Activated T-cell treated with anti-CD3 and anti-CD28 coated beads for 24 hours (primary cell): Measurements from ENCODE around the gene TBC1D3B.
"Not testable (repeated sequence)": the region's sequence is repeated elsewhere in the genome, so short reads cannot be mapped to it uniquely, and the experiment has no call there.

Source experiments
- DNase-seq: peaks from one replicate; pipeline ENCODE4 v3.0.0-alpha.2; 2020; ENCODE audit warnings: low read depth

The TBC1D3B gene

DNA sequence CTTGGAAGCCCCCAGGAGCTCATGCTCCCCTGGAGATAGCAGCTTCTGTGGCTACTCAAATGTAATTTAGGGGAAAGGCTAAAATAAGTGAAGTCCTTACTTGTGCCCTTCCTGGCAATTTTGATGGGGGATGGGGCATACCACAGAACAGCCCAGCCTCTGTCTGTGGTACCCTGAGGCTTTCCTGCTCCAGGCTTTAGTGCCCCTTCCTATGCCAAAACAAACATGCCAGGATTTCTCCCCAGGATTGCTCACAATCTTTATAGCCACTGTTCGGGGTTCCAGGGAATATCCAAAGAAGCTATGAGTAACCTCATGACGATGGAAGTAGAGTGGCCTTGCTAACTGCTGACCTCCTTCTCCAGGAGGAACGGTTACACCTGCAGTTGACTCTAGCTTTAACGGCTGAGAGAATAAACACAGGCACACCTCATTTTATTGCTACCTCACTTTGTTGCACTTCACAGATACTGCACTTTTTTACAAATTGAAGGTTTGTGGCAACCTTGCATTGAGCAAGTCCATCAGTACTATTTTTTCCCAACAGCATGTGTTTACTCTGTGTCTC is 47.9 kb downstream of the TBC1D3B start:
- no peak for DNase-seq

DNA sequence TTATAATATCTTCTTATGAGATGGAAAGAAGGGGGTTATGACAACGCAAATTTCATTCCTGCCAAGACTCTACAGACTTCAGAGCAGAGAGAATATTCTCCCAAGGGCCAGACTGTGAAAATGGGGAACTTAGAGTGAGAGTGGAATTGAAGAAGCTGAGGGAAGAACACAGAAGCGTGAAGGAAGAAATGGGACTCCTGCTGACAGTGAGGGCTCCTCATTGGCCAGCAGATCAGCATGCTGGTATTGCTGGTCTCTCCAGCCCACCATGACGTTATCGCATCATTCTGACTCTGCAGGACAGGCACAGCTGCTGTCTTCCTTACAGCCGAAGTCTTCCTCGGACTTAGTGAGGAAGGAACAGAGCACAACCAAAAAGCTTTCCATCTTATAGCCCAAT is 48.5 kb downstream of the TBC1D3B start:
- DNase-seq = no peak

DNA sequence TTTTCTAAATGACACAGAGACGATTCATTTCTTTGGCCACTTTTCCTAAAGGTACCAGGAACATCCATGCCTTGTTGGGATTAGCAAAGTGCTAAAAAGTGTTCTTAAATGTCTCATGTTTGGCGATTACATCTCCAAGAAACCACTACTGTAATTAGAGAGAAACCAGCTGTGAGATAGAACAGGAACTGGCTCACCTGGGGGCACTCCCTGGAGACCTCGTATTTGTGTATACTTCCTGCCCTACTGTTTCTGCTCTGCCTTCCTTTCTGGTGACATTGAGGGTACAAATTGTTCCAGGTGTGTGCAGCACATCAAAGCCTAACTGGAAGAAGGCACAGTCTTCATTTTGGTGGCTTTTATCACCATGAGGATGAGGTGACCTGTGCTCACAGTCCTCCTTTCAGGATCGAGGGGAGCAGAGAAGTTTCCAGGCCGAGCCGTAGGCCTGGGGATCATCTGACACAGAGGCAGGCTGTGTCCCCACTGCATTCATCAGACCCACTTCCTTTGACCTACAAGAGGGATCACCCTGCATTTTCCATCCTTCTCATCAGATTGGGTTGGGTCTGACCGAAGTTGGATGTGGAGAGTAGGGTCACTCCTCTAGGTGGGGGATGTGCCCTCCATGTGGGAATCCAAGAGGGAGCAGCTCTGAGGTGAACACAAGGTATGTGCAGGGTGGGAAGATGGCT is 49.1 kb downstream of the TBC1D3B start:
- DNase-seq = no peak

DNA sequence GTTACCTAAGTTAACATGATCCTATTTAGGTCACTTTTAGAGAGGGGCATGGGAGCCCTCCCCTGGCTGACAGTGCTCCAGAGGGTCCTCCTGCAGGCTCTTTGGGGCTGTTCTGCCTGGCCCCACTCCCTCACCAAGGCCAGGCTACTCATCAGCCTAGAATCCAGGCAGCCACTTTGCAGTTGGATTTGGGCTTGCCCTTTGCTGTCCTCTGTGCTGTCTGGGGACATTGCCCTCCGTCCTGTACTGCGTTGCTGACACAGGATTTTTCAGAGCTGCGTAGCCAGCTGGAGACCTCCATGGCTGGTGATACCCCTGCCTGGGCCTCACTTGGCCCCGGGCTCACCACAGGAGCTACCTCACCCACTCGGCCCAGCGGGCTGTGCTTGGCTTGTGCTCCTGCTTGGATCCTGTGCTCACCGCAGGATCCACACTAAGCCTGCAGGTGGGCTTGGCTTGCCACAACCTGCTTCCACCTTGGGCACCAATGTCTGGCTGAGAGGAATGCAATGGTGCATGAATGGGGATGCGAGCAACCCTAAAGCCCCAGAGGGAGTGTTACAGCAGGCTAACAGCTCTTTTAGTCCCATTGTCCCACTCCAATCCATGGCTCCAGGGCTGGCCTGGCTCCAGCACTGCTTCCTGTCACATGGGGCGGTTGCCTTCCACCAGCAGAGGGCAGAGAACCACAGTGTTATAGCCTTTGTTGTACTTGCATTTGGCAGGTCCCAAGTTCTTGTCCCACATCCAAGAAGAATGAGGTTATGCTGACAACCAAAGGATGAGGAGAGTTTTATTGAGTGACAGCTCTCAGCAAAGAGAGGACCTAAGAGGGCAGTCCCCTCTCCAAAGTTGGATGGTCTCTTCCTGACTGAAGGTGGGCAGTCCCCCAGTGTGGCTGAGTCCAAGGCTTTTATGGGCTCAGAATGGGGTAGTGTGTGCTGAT is 51.3 kb downstream of the TBC1D3B start:
- DNase-seq = no peak

DNA sequence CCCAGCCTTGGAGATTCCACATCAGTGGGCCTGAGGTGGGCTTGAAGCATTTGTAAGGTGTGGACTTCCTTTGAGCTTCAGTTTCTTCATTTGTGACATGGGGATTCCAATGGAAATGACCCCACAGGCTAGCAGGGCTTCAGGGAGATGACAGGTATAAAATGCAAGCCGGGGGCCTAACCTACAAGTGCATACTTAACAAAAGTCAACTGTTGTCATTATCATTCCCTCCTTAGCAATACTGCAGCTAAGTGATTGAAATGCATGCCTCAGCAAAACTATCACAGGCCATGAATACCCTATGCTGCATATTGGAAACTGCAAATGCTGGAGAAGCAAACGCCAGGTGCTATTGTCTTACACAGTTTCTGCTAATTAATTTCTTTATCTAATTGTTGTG is 53.0 kb downstream of the TBC1D3B start:
- no peak for DNase-seq

DNA sequence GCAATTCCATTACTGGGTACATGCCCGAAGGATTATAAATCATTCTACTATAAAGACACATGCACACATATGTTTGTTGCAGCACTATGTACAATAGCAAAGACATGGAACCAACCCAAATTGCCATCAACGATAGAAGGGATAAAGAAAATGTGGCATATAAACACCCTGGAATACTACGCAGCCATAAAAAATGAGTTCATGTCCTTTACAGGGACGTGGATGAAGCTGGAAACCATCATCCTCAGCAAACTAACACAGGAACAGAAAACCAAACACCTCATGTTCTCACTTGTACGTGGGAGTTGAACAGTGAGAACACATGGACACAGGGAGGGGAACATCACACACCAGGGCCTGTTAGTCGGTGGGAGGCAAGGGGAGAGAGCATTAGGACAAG is 55.3 kb downstream of the TBC1D3B start:
- not testable (repeated sequence) for DNase-seq

DNA sequence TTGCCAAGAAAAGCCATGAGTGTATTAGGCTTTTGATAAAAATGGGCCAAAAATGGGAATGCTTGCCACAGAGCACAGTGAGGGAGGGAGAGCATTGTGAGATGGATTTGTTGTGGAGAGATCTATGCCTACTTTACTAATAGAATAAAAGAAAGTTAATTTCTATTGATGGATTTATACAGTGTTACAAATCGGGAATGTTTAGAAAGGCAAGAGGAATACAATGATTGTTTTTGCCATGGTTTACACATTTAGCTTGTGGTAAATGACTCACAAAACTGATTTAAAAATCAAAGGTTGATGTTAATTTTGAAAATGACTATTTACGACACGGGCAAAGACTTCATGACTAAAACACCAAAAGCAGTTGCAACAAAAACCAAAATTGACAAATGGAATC is 56.2 kb downstream of the TBC1D3B start:
- DNase-seq = no peak

DNA sequence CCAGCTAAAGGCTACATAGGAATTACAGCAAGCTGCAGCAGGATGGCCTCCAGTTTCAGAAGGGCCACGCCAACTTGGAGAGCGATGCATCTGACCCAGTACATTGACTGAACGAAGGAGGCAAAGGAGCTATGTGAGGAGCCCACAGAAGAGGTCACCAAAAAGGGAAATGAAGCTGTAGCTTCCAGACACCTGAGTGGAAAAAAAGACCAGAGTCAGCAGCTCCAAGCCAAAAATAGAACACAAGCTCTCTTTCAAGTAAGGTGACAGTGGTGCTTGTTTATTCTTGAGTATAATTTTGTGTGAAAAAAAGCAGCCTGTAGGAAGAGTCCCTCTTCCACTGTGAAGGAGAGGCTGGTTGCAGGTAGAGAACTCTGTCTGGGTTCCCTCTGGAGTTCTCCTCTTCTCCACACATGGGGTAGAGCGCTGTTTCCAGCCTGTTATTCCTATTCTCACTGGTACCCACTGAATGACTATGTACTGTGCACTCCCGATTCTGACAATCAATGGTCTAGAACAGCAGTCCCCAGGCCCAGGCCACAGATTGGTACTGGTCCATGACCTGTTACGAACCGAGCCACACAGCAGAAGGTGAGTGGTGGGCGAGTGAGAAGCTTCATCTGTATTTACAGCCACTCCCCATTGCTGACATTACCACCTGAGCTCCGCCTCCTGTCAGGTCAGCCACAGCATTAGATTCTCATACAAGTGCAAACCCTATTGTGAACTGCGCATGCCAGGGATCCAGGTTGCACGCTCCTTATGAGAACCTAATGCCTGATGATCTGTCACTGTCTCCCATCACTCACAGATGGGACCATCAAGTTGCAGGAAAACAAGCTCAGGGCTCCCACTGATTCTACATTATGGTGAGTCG is 57.7 kb downstream of the TBC1D3B start:
- DNase-seq = no peak

DNA sequence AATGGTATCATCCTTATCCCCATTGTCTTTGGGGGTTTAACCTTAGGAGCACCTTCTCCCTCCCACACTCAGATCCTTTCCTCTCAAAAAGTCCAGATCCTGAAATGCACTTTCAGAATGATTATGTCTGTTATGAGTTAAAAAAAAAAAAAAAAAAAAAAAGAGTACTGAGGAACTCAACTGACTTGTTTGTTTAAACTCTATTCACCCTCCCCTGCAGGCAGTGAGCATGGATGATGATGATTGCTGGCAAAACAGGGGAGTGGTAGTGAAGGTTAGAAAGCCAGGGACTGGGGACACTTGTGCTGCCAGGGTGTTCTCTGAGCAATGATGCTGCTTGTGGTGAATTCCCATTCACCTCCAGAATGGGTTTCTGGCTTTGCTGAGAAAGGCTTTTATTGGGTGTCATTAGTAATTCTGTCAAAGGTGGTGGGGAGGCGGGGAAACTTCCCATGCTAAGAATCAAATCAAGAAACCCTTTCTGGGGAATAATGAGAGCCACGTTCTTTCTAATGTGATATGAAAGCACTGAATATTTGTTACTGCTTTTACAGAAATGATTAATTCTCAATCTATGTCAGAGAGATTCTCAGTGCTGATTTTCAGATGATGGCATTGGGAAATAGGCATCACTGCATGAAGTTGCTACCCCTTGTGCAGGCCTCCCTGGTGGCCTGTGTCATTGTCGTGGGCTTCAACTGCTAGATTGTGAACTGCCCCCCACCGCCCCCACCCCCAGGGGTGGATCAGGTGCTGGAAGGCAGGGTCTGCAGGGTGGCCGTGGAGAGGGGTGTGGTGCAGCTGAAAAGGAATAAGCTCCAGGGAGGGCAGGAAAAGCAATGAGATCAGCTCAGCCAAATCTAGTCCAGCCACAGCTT is 58.7 kb downstream of the TBC1D3B start:
- DNase-seq = peak; percentile 14
